K562 (cell line): ENCODE results near the gene TRIM65. TPM values are rescaled to one million over a fixed set of nuclear protein-coding genes. Genes with fewer than 3 reads are reported as not detected.
A peak's percentile ranks its signal among the peaks of the same experiment; 100 is the strongest.

Experiments
- BCOR ChIP-seq: fragments of 450-650 bp; IDR thresholded peaks from 2 replicates; pipeline ENCODE4 v1.6.1; 2016
- BRF1 ChIP-seq: IDR thresholded peaks from 3 replicates; pipeline ENCODE4 v1.6.1; 2011; ENCODE audit warnings: borderline replicate concordance, mild to moderate bottlenecking; ENCODE audit not compliant: insufficient read length; ENCODE audit errors: extremely low read depth
- CBX1 ChIP-seq: sonication (generic); IDR thresholded peaks from 2 replicates; pipeline ENCODE4 v1.6.1; 2016; ENCODE audit warnings: antibody characterized with exemption, low read depth, mild to moderate bottlenecking
- MBD1 ChIP-seq: fragments of 250-450 bp; sonication (Bioruptor Pico); IDR thresholded peaks from 2 replicates; pipeline ENCODE4 v1.8.0; 2022; ENCODE audit warnings: inconsistent platforms
- MECOM ChIP-seq: fragments of 250-450 bp; sonication (Bioruptor Pico); IDR thresholded peaks from 2 replicates; pipeline ENCODE4 v1.8.0; 2022; ENCODE audit warnings: inconsistent platforms
- PCBP1 ChIP-seq: fragments of 200-400 bp; formaldehyde crosslinking; IDR thresholded peaks from 2 replicates; pipeline ENCODE4 v1.6.1; 2018; ENCODE audit warnings: mild to moderate bottlenecking, low read depth, low read length; ENCODE audit not compliant: poor library complexity, severe bottlenecking
- PTRF ChIP-seq: fragments of 450-650 bp; IDR thresholded peaks from 2 replicates; pipeline ENCODE4 v1.6.1; 2016; ENCODE audit warnings: mild to moderate bottlenecking, missing genetic modification characterization, missing compliant biosample characterization
- RNF219 ChIP-seq: fragments of 250-450 bp; sonication (Bioruptor Pico); IDR thresholded peaks from 2 replicates; pipeline ENCODE4 v1.5.0; 2022; ENCODE audit warnings: mild to moderate bottlenecking
- SLC30A9 ChIP-seq: fragments of 250-450 bp; sonication (Bioruptor Pico); IDR thresholded peaks from 2 replicates; pipeline ENCODE4 v1.8.0; 2022; ENCODE audit warnings: mild to moderate bottlenecking, moderate library complexity
- SMAD2 ChIP-seq: fragments of 150-350 bp; IDR thresholded peaks from 2 replicates; pipeline ENCODE4 v1.6.1; 2014; ENCODE audit warnings: low read depth, mild to moderate bottlenecking, low read length
- SMAD4 ChIP-seq: fragments of 250-450 bp; sonication (Bioruptor Pico); conservative IDR thresholded peaks from 2 replicates; pipeline ENCODE4 v1.8.0; 2021; ENCODE audit warnings: inconsistent platforms, mild to moderate bottlenecking, moderate library complexity
- SREBF1 ChIP-seq: fragments of 150-350 bp; IDR thresholded peaks from 2 replicates; pipeline ENCODE4 v1.6.1; 2014; ENCODE audit warnings: antibody characterized with exemption, low read depth, low read length, borderline replicate concordance
- TBL1XR1 ChIP-seq, 2 experiments: IDR thresholded peaks; 2 replicates each; pipeline ENCODE4 v1.6.1; 2012; ENCODE audit warnings: improper control_type of control experiment in 2 of 2, low read length in 2 of 2, mild to moderate bottlenecking in 1 of 2
- TOE1 ChIP-seq, 2 experiments: fragments of 450-650 bp in 1 of 2; sonication (generic) in 1 of 2; formaldehyde crosslinking in 1 of 2; IDR thresholded peaks; 2 replicates each; pipeline versions ENCODE4 v1.7.1 to v1.8.0; 2016 to 2022; ENCODE audit warnings: borderline replicate concordance in 2 of 2, mild to moderate bottlenecking in 2 of 2, antibody characterized with exemption in 1 of 2, inconsistent platforms in 1 of 2, low read depth in 1 of 2, missing genetic modification reagents in 1 of 2, moderate library complexity in 1 of 2
- XRCC3 ChIP-seq: fragments of 450-650 bp; IDR thresholded peaks from 2 replicates; pipeline ENCODE4 v1.6.1; 2017; ENCODE audit warnings: mild to moderate bottlenecking, moderate library complexity
- ZBTB12 ChIP-seq: fragments of 250-450 bp; sonication (Bioruptor Pico); IDR thresholded peaks from 2 replicates; pipeline ENCODE4 v1.4.0; 2020
- ZBTB26 ChIP-seq: fragments of 450-650 bp; formaldehyde crosslinking; IDR thresholded peaks from 2 replicates; pipeline ENCODE4 v1.4.0; 2022; ENCODE audit warnings: missing genetic modification characterization
- ZNF124 ChIP-seq: sonication (generic); formaldehyde crosslinking; IDR thresholded peaks from 2 replicates; pipeline ENCODE4 v1.8.1; 2022; ENCODE audit warnings: missing genetic modification reagents
- ZNF175 ChIP-seq: fragments of 200-800 bp; sonication (Bioruptor generic); IDR thresholded peaks from 2 replicates; pipeline ENCODE4 v1.6.1; 2016; ENCODE audit warnings: low read depth, mild to moderate bottlenecking, missing genetic modification characterization, missing compliant biosample characterization
- ZNF280B ChIP-seq: fragments of 250-450 bp; sonication (Bioruptor Pico); IDR thresholded peaks from 2 replicates; pipeline ENCODE4 v1.5.1; 2021; ENCODE audit warnings: mild to moderate bottlenecking
- polyA plus RNA-seq, 8 experiments: library from polyadenylated mRNA; depleted of rRNA in 4 of 8; stranded (reverse) in 5 of 8; unstranded in 3 of 8; fragments of >200 nt; fragmentation: Nextera tagmentation in 2 of 8; fragmentation: Illumina TruSeq in 1 of 8; extraction: Ambion mirVana in 2 of 8; extraction: Trizol in 1 of 8; gene quantifications; 2 replicates each; pipeline versions ENCODE4 v1.2.1 to v1.2.3, GENCODE V29; 2011 to 2014; ENCODE audit warnings: inconsistent platforms in 1 of 8, missing spikeins in 1 of 8
- total RNA-seq, 7 experiments: library from RNA; depleted of rRNA in 6 of 7; stranded (reverse); fragments of >200 nt in 6 of 7; fragmentation: Illumina TruSeq in 2 of 7; extraction: Trizol in 2 of 7; gene quantifications; 2 replicates each; pipeline versions ENCODE4 v1.2.1 to v1.2.3, GENCODE V29; 2011 to 2021; ENCODE audit warnings: low replicate concordance in 1 of 7

Gene TRIM65
- total and polyA plus RNA-seq, 9 of the 15 experiments (the other 6 are each of a cell fraction or from before 2014, with no cell fraction given): 2.8 to 45.7 (median 22.9) TPM

- TF ChIP-seq ZNF280B (CRISPR knock-in tag): no peak
- no peak for TF ChIP-seq BRF1
- no peak for TF ChIP-seq XRCC3
- TF ChIP-seq SMAD4 (CRISPR knock-in tag): peak; percentile 86
- TF ChIP-seq TBL1XR1 (IDR thresholded peaks at IDR 0.05; ENCODE audit: low read length in 2 of 2): peak in 1 of 2 experiments; percentile 36; a peak in 1 of 4 replicates
- TF ChIP-seq SLC30A9: no peak
- TF ChIP-seq RNF219 (CRISPR knock-in tag): no peak
- no peak for TF ChIP-seq PTRF (tag)
- no peak for TF ChIP-seq SMAD2
- TF ChIP-seq ZNF124 (CRISPR knock-in tag): no peak
- TF ChIP-seq ZBTB26 (CRISPR knock-in tag): no peak
- TF ChIP-seq SREBF1: no peak
- TF ChIP-seq MECOM: no peak
- no peak for TF ChIP-seq PCBP1
- no peak for TF ChIP-seq MBD1 (CRISPR knock-in tag)
- TF ChIP-seq BCOR: no peak
- peak; percentile 95 for TF ChIP-seq CBX1
- TF ChIP-seq TOE1 (IDR thresholded peaks at IDR 0.05; ENCODE audit: borderline replicate concordance): peak; percentile 33; the same call in 1 of the 2 replicates
- TF ChIP-seq TOE1 (CRISPR knock-in tag; IDR thresholded peaks at IDR 0.05; ENCODE audit: borderline replicate concordance, low read depth): no peak
- TF ChIP-seq ZNF175 (CRISPR knock-in tag): 0 out of 2 replicates have a peak, but pooled peaks have one; percentile 47
- no peak for TF ChIP-seq ZBTB12 (CRISPR knock-in tag)
These were observed 44.1 kb upstream of the TRIM65 start, which contains the start of gene FBF1 (continued) for GRCh38 chr17:75940727-75941441.
